ENCODE results near the gene CCDC70. TPM values are rescaled to one million over a fixed set of nuclear protein-coding genes. Genes with fewer than 3 reads are reported as not detected.
"Not testable (repeated sequence)": the region's sequence is repeated elsewhere in the genome, so short reads cannot be mapped to it uniquely, and the experiment has no call there.

The CCDC70 gene
- total RNA-seq, 1 donor from 2014 or later, result not detected

DNA sequence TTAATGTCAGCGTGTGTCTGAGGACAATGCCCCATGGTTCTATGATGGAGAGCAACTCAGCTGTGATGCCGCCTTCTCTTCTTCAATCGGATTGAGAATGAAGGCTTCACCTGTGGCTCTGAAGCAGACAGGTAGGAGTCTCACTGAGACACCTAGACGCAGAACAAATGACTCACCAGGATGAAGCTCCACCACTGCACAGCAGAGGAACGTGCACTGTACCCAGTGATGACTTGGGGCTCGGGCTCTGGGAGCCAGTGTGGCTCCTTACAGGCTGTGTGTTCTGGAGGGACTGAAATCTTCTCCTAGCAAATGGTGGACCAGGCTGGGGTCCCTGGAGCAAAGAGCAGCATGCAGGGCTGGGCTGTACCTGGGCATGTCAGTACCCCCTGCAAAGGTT, 44.0 kb downstream of the CCDC70 start:
- H3K27ac Mint-ChIP-seq (ENCODE audit: unreplicated experiment), result no peak overlapping the region
- FAIRE-seq, result no peak
- H3K4me1 Mint-ChIP-seq (ENCODE audit: low read depth, unreplicated experiment), result no peaks in the 10 kb centered on the region
- Histone ChIP-seq H3K79me2 (ENCODE audit: insufficient read depth, low read length) (no peaks in the 10 kb centered on the region), H2AFZ (ENCODE audit: low read depth, low read length) (no peak overlapping the region), H3K4me3 (ENCODE audit: insufficient read depth, low read depth, low read length) (no peak overlapping the region), H3K9ac (ENCODE audit: low read length) (no peak overlapping the region), H3K4me2 (ENCODE audit: low read length) (no peak overlapping the region), H3K9me3 (ENCODE audit: insufficient read depth, low read depth, low read length) (no peaks in the 10 kb centered on the region), H3K27ac (ENCODE audit: low read depth, low read length) (no peak overlapping the region), H4K20me1 (ENCODE audit: insufficient read depth, low read length) (no peaks in the 10 kb centered on the region), H3K4me1 (ENCODE audit: insufficient read depth, low read length) (no peaks in the 10 kb centered on the region), H3K36me3 (ENCODE audit: insufficient read depth, low read length) (no peaks in the 10 kb centered on the region), H3K27me3 (ENCODE audit: insufficient read depth, low read length) (peaks cover 2% of the 10 kb centered on the region)
- peaks cover 2% of the 10 kb centered on the region for H3K9me3 Mint-ChIP-seq (ENCODE audit: unreplicated experiment)
- no peaks in the 10 kb centered on the region for H3K36me3 Mint-ChIP-seq (ENCODE audit: low read depth, unreplicated experiment)
- DNase-seq (ENCODE audit: low read depth), result no peak
- TF ChIP-seq, protein P1, sequence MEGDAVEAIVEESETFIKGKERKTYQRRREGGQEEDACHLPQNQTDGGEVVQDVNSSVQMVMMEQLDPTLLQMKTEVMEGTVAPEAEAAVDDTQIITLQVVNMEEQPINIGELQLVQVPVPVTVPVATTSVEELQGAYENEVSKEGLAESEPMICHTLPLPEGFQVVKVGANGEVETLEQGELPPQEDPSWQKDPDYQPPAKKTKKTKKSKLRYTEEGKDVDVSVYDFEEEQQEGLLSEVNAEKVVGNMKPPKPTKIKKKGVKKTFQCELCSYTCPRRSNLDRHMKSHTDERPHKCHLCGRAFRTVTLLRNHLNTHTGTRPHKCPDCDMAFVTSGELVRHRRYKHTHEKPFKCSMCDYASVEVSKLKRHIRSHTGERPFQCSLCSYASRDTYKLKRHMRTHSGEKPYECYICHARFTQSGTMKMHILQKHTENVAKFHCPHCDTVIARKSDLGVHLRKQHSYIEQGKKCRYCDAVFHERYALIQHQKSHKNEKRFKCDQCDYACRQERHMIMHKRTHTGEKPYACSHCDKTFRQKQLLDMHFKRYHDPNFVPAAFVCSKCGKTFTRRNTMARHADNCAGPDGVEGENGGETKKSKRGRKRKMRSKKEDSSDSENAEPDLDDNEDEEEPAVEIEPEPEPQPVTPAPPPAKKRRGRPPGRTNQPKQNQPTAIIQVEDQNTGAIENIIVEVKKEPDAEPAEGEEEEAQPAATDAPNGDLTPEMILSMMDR (IDR thresholded peaks at IDR 0.05; ENCODE audit: insufficient read depth, low read depth, low read length), result no peak
- no peak for TF ChIP-seq EZH2 (IDR thresholded peaks at IDR 0.05; ENCODE audit: insufficient read depth, low read length)
- no peak overlapping the region for H3K4me3 Mint-ChIP-seq (ENCODE audit: unreplicated experiment)
- H3K27me3 Mint-ChIP-seq (ENCODE audit: low read depth, unreplicated experiment), result peaks cover 19% of the 10 kb centered on the region

DNA sequence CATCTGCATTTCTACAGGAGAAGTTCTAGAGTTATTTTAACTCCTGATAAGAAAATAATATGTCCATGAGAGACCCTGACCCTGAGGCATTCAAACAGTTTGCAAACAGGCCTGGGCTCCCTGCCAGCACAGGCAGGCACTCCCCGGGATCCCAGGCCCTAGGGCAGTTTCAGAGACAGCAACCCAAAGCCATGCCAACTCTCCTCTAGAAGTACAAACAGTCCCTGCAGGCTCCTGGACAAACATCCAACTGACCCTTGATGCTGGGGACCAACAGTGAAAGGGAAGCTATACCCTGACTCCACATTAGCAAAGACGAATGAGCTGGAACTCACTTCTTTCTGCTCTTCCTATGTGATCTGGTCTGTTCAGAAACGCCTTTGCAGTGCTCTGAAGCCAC, 44.8 kb downstream of the CCDC70 start:
- H3K36me3 ChIP-seq (ENCODE audit: insufficient read depth, low read length), result no peaks in the 10 kb centered on the region
- no peak overlapping the region for H3K27ac ChIP-seq (ENCODE audit: low read depth, low read length)
- Mint-ChIP-seq H3K4me1 (ENCODE audit: low read depth, unreplicated experiment) (no peaks in the 10 kb centered on the region), H3K36me3 (ENCODE audit: low read depth, unreplicated experiment) (no peaks in the 10 kb centered on the region), H3K9me3 (ENCODE audit: unreplicated experiment) (peaks cover 2% of the 10 kb centered on the region), H3K27me3 (ENCODE audit: low read depth, unreplicated experiment) (peaks cover 19% of the 10 kb centered on the region), H3K27ac (ENCODE audit: unreplicated experiment) (no peak overlapping the region), H3K4me3 (ENCODE audit: unreplicated experiment) (no peak overlapping the region)
- no peak for DNase-seq (ENCODE audit: low read depth)
- H3K9me3 ChIP-seq (ENCODE audit: insufficient read depth, low read depth, low read length), result no peaks in the 10 kb centered on the region
- H3K4me2 ChIP-seq (ENCODE audit: low read length), result no peak overlapping the region
- H3K9ac ChIP-seq (ENCODE audit: low read length), result no peak overlapping the region
- H3K27me3 ChIP-seq (ENCODE audit: insufficient read depth, low read length), result peaks cover 4% of the 10 kb centered on the region
- no peaks in the 10 kb centered on the region for H4K20me1 ChIP-seq (ENCODE audit: insufficient read depth, low read length)
- TF ChIP-seq, protein P1 (IDR thresholded peaks at IDR 0.05; ENCODE audit: insufficient read depth, low read depth, low read length), result no peak
- TF ChIP-seq EZH2 (IDR thresholded peaks at IDR 0.05; ENCODE audit: insufficient read depth, low read length), result no peak
- no peak overlapping the region for H3K4me3 ChIP-seq (ENCODE audit: insufficient read depth, low read depth, low read length)
- no peaks in the 10 kb centered on the region for H3K79me2 ChIP-seq (ENCODE audit: insufficient read depth, low read length)
- H3K4me1 ChIP-seq (ENCODE audit: insufficient read depth, low read length), result no peaks in the 10 kb centered on the region
- H2AFZ ChIP-seq (ENCODE audit: low read depth, low read length), result no peak overlapping the region
- no peak for FAIRE-seq

DNA sequence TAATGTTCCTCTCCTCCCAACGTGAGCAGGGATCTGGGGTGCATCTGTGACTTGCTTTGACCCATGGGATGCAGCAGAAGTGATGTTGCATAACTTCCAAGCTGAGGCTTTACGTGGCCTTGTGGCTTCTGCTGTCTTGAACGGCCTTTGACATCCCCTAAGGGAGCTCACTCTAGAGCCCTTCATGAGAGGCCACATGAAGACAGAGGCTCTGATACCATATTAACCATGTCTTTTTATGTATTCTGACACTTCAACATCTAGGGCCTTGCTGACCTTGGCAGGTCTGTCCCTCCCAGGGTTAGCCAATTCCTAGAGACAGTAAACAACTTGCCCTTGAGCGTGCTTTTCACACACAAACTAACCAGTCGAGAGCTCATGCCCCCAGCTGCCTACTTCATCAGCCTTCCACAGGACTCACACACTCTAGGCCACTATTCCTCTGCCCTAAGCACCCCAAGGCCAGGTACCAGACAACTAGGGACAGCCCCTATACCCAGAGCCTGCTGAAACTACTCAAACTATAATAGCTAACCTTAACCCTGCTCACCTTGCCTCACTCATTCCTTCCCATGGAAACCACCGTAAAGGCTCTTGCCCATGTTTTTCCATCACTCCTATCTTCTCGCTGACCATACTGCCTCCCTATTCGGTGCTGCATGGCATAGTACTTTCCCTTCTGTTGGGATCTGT, 45.4 kb downstream of the CCDC70 start:
- no peak overlapping the region for H2AFZ ChIP-seq (ENCODE audit: low read depth, low read length)
- TF ChIP-seq, protein P1 (IDR thresholded peaks at IDR 0.05; ENCODE audit: insufficient read depth, low read depth, low read length), result no peak
- TF ChIP-seq EZH2 (IDR thresholded peaks at IDR 0.05; ENCODE audit: insufficient read depth, low read length), result no peak
- H3K4me3 Mint-ChIP-seq (ENCODE audit: unreplicated experiment), result no peak overlapping the region
- FAIRE-seq (no peak), DNase-seq (ENCODE audit: low read depth) (no peak)
- no peak overlapping the region for H3K4me2 ChIP-seq (ENCODE audit: low read length)
- no peak overlapping the region for H3K9ac ChIP-seq (ENCODE audit: low read length)
- H3K36me3 Mint-ChIP-seq (ENCODE audit: low read depth, unreplicated experiment), result no peaks in the 10 kb centered on the region
- no peaks in the 10 kb centered on the region for H3K4me1 ChIP-seq (ENCODE audit: insufficient read depth, low read length)
- H3K9me3 Mint-ChIP-seq (ENCODE audit: unreplicated experiment), result peaks cover 2% of the 10 kb centered on the region
- no peaks in the 10 kb centered on the region for H4K20me1 ChIP-seq (ENCODE audit: insufficient read depth, low read length)
- peaks cover 4% of the 10 kb centered on the region for H3K27me3 ChIP-seq (ENCODE audit: insufficient read depth, low read length)
- H3K79me2 ChIP-seq (ENCODE audit: insufficient read depth, low read length), result no peaks in the 10 kb centered on the region
- H3K4me3 ChIP-seq (ENCODE audit: insufficient read depth, low read depth, low read length), result no peak overlapping the region
- no peaks in the 10 kb centered on the region for H3K36me3 ChIP-seq (ENCODE audit: insufficient read depth, low read length)
- H3K4me1 Mint-ChIP-seq (ENCODE audit: low read depth, unreplicated experiment), result no peaks in the 10 kb centered on the region
- H3K27ac Mint-ChIP-seq (ENCODE audit: unreplicated experiment), result no peak overlapping the region
- H3K27ac ChIP-seq (ENCODE audit: low read depth, low read length), result no peak overlapping the region
- H3K9me3 ChIP-seq (ENCODE audit: insufficient read depth, low read depth, low read length), result no peaks in the 10 kb centered on the region
- H3K27me3 Mint-ChIP-seq (ENCODE audit: low read depth, unreplicated experiment), result peaks cover 16% of the 10 kb centered on the region

DNA sequence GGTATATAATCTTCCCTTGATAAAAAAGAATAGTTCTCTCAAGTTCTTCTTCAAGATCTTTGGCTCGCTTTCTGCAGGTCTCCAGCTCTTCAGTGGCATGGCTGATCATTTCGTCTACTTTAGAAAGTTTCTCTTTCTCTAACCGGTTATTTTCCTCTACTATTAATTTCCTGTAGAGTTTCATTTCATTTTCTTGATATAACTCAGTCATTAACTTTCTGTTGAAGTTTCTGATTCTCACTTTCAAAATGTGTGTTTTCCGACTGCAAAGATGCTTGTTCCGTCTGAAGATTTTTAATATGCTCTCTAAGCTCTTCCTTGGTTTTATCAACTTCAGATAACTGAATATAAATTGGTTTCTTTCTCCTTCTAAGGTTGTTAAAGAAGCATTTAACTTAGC, 47.5 kb downstream of the CCDC70 start:
- not testable (repeated sequence) for FAIRE-seq; H3K4me2 ChIP-seq (ENCODE audit: low read length); H3K4me3 Mint-ChIP-seq (ENCODE audit: unreplicated experiment); H3K27ac ChIP-seq (ENCODE audit: low read depth, low read length); H3K9ac ChIP-seq (ENCODE audit: low read length); H3K36me3 Mint-ChIP-seq (ENCODE audit: low read depth, unreplicated experiment); H3K27me3 ChIP-seq (ENCODE audit: insufficient read depth, low read length); DNase-seq (ENCODE audit: low read depth); H3K9me3 ChIP-seq (ENCODE audit: insufficient read depth, low read depth, low read length); H3K4me1 ChIP-seq (ENCODE audit: insufficient read depth, low read length); H3K79me2 ChIP-seq (ENCODE audit: insufficient read depth, low read length); H2AFZ ChIP-seq (ENCODE audit: low read depth, low read length); H3K36me3 ChIP-seq (ENCODE audit: insufficient read depth, low read length); H3K4me3 ChIP-seq (ENCODE audit: insufficient read depth, low read depth, low read length); H3K27ac Mint-ChIP-seq (ENCODE audit: unreplicated experiment); H4K20me1 ChIP-seq (ENCODE audit: insufficient read depth, low read length); H3K9me3 Mint-ChIP-seq (ENCODE audit: unreplicated experiment); H3K4me1 Mint-ChIP-seq (ENCODE audit: low read depth, unreplicated experiment)
- peaks cover 16% of the 10 kb centered on the region for H3K27me3 Mint-ChIP-seq (ENCODE audit: low read depth, unreplicated experiment)

Data from astrocyte (in vitro differentiated cells and primary cell).